HG03432 (cell line): ENCODE data around the gene SLC8A3.

ENCODE experiments used
- ATAC-seq: cut with Tn5 transposase; IDR thresholded peaks from one replicate; pipeline ENCODE4 v1.9.1; 2021; ENCODE audit warnings: mild to moderate bottlenecking, moderate library complexity; ENCODE audit not compliant: unreplicated experiment

SLC8A3 gene

GRCh38 chr14:70029296-70030132, 159.2 kb downstream of the SLC8A3 start:
- ATAC-seq = no peak

DNA sequence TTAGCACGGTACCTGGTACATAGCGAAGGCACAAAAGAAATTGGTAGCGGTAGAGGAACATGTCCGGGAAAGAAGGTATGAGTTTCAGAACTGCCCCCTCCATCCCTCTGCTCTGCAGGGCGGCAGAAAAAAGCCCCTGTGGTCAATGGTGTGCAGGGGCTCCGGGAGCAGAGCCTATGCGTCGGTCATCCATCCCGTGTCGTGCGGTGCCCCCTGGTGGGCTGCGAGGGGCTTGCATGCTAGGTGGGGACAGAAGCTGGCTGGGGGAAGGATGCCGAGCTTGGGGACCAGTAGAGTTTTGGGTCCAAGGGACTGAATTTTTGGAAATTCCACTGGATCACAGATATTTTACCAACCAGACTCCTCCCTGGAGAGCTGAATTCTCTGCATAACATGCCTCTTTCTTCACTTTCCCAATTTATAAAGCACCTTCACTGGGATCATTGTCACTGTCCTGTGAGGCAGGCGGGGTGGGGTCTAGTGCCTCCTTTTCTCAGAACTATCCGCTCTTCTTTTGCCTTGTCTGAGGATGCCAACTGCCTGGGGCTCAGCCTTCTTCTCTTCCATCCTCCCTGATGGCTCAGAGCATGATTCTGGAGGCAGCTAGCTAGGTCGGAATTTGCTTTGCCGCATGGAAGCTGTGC, 160.8 kb downstream of the SLC8A3 start:
- no peak for ATAC-seq

DNA sequence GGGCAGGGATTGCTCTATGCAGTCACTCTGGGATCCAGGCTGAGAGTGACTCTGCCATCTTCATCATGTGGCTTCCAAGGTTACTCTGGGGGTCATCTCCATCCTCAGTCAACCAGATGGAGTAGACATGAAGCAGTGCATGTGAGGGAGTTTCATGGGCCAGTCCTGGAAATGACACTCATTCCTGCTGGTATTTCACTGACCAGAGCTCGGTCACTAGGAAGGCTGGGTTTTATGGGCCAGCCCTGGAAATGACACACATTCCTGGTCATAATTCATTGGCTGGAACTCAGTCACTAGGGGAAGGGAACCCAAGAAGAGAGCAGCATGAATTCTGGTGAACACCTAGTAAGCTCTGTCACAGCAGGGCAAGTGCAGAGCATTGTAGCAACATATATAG, 164.9 kb downstream of the SLC8A3 start:
- no peak for ATAC-seq

GRCh38 chr14:70022771-70023445, 165.8 kb downstream of the SLC8A3 start:
- no peak for ATAC-seq

GRCh38 chr14:70021548-70022220, 167.1 kb downstream of the SLC8A3 start:
- ATAC-seq = no peak

GRCh38 chr14:70020352-70021170, 168.2 kb downstream of the SLC8A3 start:
- no peak for ATAC-seq

DNA sequence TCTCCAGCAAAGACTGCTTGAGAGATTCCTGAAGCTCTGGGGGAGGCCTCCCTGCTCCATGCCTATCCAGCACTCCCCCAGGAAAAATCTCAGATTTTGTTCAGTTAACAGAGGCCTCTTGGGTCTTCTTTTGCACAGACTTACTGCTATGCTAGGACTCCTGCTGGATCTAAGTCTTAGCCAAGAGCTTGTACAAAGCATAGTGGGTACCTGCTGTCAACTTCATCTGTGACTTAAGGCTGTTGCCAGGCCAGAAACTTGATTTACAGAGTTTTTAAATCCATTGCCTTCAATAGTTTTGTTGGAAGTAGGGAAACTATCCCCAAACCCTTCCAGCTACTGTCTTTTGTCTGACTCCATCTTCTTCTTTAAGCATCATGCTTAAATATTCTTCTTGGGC, 169.1 kb downstream of the SLC8A3 start:
- ATAC-seq = no peak

- ATAC-seq = no peak
Measured at GRCh38 chr14:70018713-70019211, 170.0 kb downstream of the SLC8A3 start.

- no peak for ATAC-seq
Measured at GRCh38 chr14:70018230-70018629, 170.5 kb downstream of the SLC8A3 start.

DNA sequence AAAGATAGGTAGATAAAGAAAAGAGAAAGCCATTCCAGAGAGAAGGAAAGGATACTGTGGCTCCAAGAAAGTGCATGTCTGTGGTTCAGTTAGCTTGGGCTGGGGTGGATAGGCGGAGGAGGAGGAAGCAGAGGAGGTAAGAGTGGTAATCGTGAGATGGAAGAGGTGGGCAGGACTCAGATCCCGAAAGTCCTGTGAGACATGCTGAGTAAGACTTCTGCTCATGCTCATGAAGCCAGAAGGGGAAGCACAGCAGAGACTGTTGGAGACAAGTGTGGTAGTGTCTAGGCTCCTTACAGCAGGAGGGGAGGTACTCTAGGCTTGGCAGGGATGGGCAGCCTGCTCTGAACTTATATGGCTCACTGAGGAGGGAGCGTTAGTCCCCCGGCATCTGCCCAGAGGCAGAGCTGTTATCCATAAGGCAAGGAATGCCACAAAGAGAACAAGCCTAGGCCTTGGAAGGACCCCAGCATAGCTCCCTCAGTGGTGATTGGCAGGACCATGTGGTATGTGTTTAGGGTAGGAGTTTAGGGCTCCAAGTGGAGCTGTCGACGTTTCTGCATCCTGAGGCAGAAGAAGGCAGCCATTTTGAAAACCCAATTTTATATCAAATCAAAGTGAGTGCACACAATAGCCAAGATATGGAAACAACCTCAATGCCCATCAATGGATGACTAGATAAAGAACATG, 174.2 kb downstream of the SLC8A3 start:
- no peak for ATAC-seq

DNA sequence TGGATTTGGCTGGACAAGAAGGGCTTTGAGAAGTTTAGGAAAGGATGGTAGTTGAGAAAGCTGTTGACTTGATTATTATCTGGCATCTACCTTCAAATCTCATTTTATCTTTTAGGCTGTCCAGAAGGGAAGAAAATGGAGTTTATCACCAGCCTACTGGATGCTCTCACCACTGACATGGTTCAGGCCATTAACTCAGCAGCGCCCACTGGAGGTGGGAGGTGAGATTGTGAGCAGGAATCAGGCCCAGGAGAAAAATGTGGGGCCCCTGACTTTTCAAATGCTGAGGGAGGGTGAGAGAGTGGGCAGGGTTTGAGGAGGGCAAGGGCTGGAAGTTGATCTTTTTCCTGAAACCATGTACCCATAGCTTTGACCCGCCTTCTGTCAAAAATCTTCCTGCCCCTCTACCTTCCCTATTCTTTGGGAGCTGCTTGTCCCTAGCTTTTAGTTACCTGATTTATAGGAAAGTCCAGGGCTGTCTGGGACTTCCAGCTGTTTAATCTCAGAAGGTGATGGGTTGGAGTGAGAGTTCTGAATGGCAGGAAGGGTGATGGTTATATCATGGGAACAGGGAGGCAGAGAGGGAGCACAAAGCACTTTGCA, 175.4 kb downstream of the SLC8A3 start:
- no peak for ATAC-seq

DNA sequence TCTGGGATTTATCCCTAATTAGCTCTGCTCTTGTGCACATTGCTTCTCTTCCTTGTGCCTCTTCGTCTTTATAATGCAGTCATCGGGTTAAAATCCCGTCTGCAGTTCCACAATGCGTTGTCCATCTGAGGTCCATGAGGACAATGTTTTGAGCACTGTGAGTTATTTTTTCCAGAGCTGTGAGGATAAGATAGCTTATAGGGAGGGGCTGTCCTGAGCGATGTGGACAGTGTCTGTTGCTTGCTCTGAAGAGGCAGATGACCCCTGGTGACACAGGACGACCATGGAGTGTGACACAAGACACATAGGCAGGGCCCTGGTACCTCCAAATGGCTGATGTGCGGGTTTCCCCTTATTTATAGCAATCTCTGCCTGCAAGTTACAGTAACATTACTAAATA, 177.0 kb downstream of the SLC8A3 start:
- no peak for ATAC-seq

GRCh38 chr14:70011098-70011497, 177.7 kb downstream of the SLC8A3 start:
- ATAC-seq = no peak

DNA sequence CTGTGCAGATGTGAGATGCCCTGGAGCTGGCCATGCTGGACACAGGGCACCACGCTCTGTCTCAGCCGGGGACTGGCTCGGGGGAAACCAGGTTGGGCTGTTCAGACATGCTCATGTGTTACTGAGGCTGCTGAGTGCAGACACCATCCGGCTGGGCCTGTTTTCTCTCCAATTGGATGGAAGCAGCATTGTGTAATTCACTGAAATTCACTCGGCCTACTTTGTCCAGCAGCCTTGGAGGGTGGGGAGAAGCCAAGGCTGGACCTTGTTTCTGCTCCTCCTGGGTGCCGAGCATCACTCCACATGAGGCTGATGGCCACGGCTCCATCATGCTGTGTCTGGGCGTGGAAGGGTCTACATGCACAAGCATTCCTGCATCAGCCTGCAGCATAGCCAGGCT, 178.8 kb downstream of the SLC8A3 start:
- no peak for ATAC-seq

- peak; percentile 57 for ATAC-seq
Measured at GRCh38 chr14:70008284-70009262, 180.2 kb downstream of the SLC8A3 start.

DNA sequence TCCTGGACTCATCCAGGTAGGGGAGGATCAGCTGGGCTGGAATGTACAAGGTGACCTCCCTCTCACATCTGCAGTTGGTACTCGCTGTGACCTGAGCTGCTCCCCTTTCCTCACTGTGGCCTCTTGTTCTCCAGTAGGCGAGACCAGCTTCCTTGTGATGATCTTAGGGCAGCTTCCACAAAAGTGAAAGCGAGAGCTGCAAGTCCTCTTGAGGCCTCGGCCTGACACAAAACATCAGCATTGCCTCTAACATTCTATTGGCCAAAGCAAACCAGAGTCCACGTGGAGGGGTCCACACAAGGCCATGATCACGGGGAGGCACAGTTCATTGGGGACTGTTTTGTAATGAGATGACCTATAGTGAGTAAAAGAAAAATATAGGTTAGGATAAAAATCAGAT, 182.1 kb downstream of the SLC8A3 start:
- no peak for ATAC-seq

GRCh38 chr14:70005281-70005805, 183.4 kb downstream of the SLC8A3 start:
- ATAC-seq = no peak

DNA sequence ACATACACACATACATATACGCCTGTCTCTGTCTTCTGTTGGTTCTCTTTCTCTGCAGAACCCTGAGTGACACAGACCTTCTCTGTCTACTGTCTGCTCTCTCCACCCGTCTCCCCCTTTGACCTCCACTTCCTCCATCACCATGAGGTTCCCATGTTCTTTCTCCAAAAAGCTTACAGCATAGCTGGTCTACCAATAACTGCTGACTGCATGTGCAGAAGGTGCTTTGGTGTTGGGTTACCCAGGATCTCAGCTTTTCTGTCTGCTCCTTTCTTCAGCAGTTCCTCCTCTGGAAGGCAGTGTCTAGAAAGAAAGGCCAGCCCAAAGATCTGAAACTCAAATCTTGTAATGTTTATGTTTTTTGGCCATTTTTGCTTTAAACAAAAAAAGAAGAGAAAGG, 184.0 kb downstream of the SLC8A3 start:
- no peak for ATAC-seq
